Naive B cell (primary cell): ENCODE measurements around the gene RFT1. TPM values are rescaled to one million over a fixed set of nuclear protein-coding genes. Genes with fewer than 3 reads are reported as not detected.

ENCODE experiments used
- ATAC-seq, 2 donors: fragments of 150-1000 bp; cut with Tn5 transposase; 2 replicates each; pipeline ENCODE4 v1.10.0; 2021; ENCODE audit warnings: low read depth in 2 of 2, mild to moderate bottlenecking in 2 of 2, moderate library complexity in 2 of 2
- DNase-seq: peaks from one replicate; pipeline ENCODE4 v3.0.0; 2022
- H3K27ac Mint-ChIP-seq, 6 donors: one replicate each; pipeline ENCODE4 v1.8.0; 2020 to 2022; ENCODE audit warnings: mild to moderate bottlenecking in 6 of 6, mixed read lengths in 6 of 6, moderate library complexity in 5 of 6, inconsistent platforms in 2 of 6
- H3K27me3 Mint-ChIP-seq, 3 donors: one replicate each; pipeline ENCODE4 v1.8.0; 2021 to 2022; ENCODE audit warnings: mixed read lengths in 3 of 3, mild to moderate bottlenecking in 1 of 3
- H3K36me3 Mint-ChIP-seq, 2 donors: one replicate each; pipeline ENCODE4 v1.8.0; 2020 to 2022; ENCODE audit warnings: mixed read lengths in 2 of 2, inconsistent platforms in 1 of 2, mild to moderate bottlenecking in 1 of 2
- H3K4me1 Mint-ChIP-seq, 3 donors: one replicate each; pipeline ENCODE4 v1.8.0; 2020 to 2022; ENCODE audit warnings: mixed read lengths in 3 of 3, inconsistent platforms in 1 of 3, mild to moderate bottlenecking in 1 of 3, moderate library complexity in 1 of 3
- H3K4me3 Mint-ChIP-seq, 8 donors: one replicate each; pipeline ENCODE4 v1.8.0; 2020 to 2022; ENCODE audit warnings: mild to moderate bottlenecking in 8 of 8, mixed read lengths in 8 of 8, moderate library complexity in 8 of 8, inconsistent platforms in 2 of 8
- H3K9me3 Mint-ChIP-seq, 7 donors: one replicate each; pipeline ENCODE4 v1.8.0; 2020 to 2022; ENCODE audit warnings: mixed read lengths in 7 of 7, mild to moderate bottlenecking in 5 of 7, inconsistent platforms in 2 of 7, moderate library complexity in 1 of 7
- polyA plus RNA-seq, 6 donors: library from polyadenylated mRNA; unstranded; fragments of 300-500 nt; fragmentation: Illumina TruSeq; gene quantifications; one replicate each; pipeline ENCODE4 v1.2.3, GENCODE V29; 2021; ENCODE audit warnings: low read depth in 6 of 6

Gene RFT1
- polyA plus RNA-seq, 6 donors from 2014 or later, result 16.9 to 26.7 (median 22.5) TPM

- Mint-ChIP-seq H3K36me3 (peaks cover 29 to 38% of the 10 kb centered on the region in 2 donors), H3K27ac (no peak overlapping the region)
- no peak for ATAC-seq
These were observed 7.8 kb downstream of the RFT1 start for GRCh38 chr3:53122255-53122932.

GRCh38 chr3:53120336-53120735, 9.9 kb downstream of the RFT1 start:
- no peak for DNase-seq
- H3K27me3 Mint-ChIP-seq, result no peaks in the 10 kb centered on the region
- H3K27ac Mint-ChIP-seq, result no peak overlapping the region
- no peaks in the 10 kb centered on the region for H3K9me3 Mint-ChIP-seq
- peaks cover 0 to 7% (median 0%) of the 10 kb centered on the region in 3 donors for H3K4me1 Mint-ChIP-seq
- no peak overlapping the region for H3K4me3 Mint-ChIP-seq
- ATAC-seq, result no peak
- H3K36me3 Mint-ChIP-seq, result peaks cover 29 to 38% of the 10 kb centered on the region in 2 donors

More at GRCh38 chr3:53122255-53122932, 7.8 kb downstream of the RFT1 start:
- no peaks in the 10 kb centered on the region for H3K9me3 Mint-ChIP-seq
- H3K4me1 Mint-ChIP-seq, result peaks cover 0 to 10% (median 0%) of the 10 kb centered on the region in 3 donors
- no peak overlapping the region for H3K4me3 Mint-ChIP-seq
- H3K27me3 Mint-ChIP-seq, result no peaks in the 10 kb centered on the region
- no peak for DNase-seq

GRCh38 chr3:53116956-53117355, 13.3 kb downstream of the RFT1 start:
- Mint-ChIP-seq H3K36me3 (peaks cover 15 to 20% of the 10 kb centered on the region in 2 donors), H3K4me3 (no peak overlapping the region), H3K4me1 (peaks cover 0 to 4% (median 0%) of the 10 kb centered on the region in 3 donors), H3K27me3 (no peaks in the 10 kb centered on the region), H3K27ac (no peak overlapping the region), H3K9me3 (no peaks in the 10 kb centered on the region)
- DNase-seq (no peak), ATAC-seq (no peak)

- no peak for DNase-seq
- no peak overlapping the region for H3K4me3 Mint-ChIP-seq
- no peaks in the 10 kb centered on the region for H3K4me1 Mint-ChIP-seq
- no peak for ATAC-seq
- no peak overlapping the region for H3K27ac Mint-ChIP-seq
- H3K27me3 Mint-ChIP-seq, result no peaks in the 10 kb centered on the region
- peaks cover 10 to 12% of the 10 kb centered on the region in 2 donors for H3K36me3 Mint-ChIP-seq
- no peaks in the 10 kb centered on the region for H3K9me3 Mint-ChIP-seq
These were observed 15.7 kb downstream of the RFT1 start for GRCh38 chr3:53114412-53115074.

GRCh38 chr3:53114011-53114400, 16.2 kb downstream of the RFT1 start:
- H3K9me3 Mint-ChIP-seq, result no peaks in the 10 kb centered on the region
- peak; percentile 76 to 91 for ATAC-seq
- H3K36me3 Mint-ChIP-seq, result peaks cover 10 to 12% of the 10 kb centered on the region in 2 donors
- no peaks in the 10 kb centered on the region for H3K27me3 Mint-ChIP-seq
- DNase-seq, result peak; percentile 73
- H3K4me3 Mint-ChIP-seq, result no peak overlapping the region
- no peaks in the 10 kb centered on the region for H3K4me1 Mint-ChIP-seq
- H3K27ac Mint-ChIP-seq, result no peak overlapping the region

- H3K9me3 Mint-ChIP-seq, result no peaks in the 10 kb centered on the region
- H3K36me3 Mint-ChIP-seq, result peaks cover 8 to 9% of the 10 kb centered on the region in 2 donors
- H3K4me1 Mint-ChIP-seq, result no peaks in the 10 kb centered on the region
- DNase-seq (no peak), ATAC-seq (peak in 1 of 2 donors; percentile 7)
- no peak overlapping the region for H3K4me3 Mint-ChIP-seq
- no peak overlapping the region for H3K27ac Mint-ChIP-seq
- no peaks in the 10 kb centered on the region for H3K27me3 Mint-ChIP-seq
These were observed 16.8 kb downstream of the RFT1 start for GRCh38 chr3:53113293-53114010.

GRCh38 chr3:53111822-53112221, 18.4 kb downstream of the RFT1 start:
- Mint-ChIP-seq H3K4me1 (no peaks in the 10 kb centered on the region), H3K27ac (peak overlapping the region in 3 of 6 donors; percentile 10 to 82 (median 56)), H3K4me3 (no peak overlapping the region), H3K27me3 (no peaks in the 10 kb centered on the region), H3K9me3 (no peaks in the 10 kb centered on the region), H3K36me3 (peaks cover 0 to 4% of the 10 kb centered on the region in 2 donors)
- no peak for ATAC-seq
- DNase-seq, result no peak

- DNase-seq (no peak), ATAC-seq (no peak)
- Mint-ChIP-seq H3K9me3 (no peaks in the 10 kb centered on the region), H3K27me3 (no peaks in the 10 kb centered on the region), H3K36me3 (peaks cover 0 to 4% of the 10 kb centered on the region in 2 donors), H3K4me3 (no peak overlapping the region), H3K27ac (peak overlapping the region in 1 of 6 donors; percentile 74), H3K4me1 (no peaks in the 10 kb centered on the region)
These were observed 20.1 kb downstream of the RFT1 start for GRCh38 chr3:53109891-53110771.

GRCh38 chr3:53109190-53109589, 21.0 kb downstream of the RFT1 start:
- no peaks in the 10 kb centered on the region for H3K9me3 Mint-ChIP-seq
- no peak overlapping the region for H3K4me3 Mint-ChIP-seq
- no peaks in the 10 kb centered on the region for H3K4me1 Mint-ChIP-seq
- peaks cover 0 to 5% of the 10 kb centered on the region in 2 donors for H3K36me3 Mint-ChIP-seq
- ATAC-seq (no peak), DNase-seq (no peak)
- H3K27me3 Mint-ChIP-seq, result no peaks in the 10 kb centered on the region
- no peak overlapping the region for H3K27ac Mint-ChIP-seq

GRCh38 chr3:53104762-53105161, 25.5 kb downstream of the RFT1 start:
- Mint-ChIP-seq H3K4me3 (no peak overlapping the region), H3K27me3 (no peaks in the 10 kb centered on the region), H3K36me3 (peaks cover 11 to 16% of the 10 kb centered on the region in 2 donors), H3K4me1 (peaks cover 0 to 10% (median 7%) of the 10 kb centered on the region in 3 donors), H3K27ac (no peak overlapping the region), H3K9me3 (no peaks in the 10 kb centered on the region)
- ATAC-seq (no peak), DNase-seq (no peak)

- no peak overlapping the region for H3K4me3 Mint-ChIP-seq
- ATAC-seq (no peak), DNase-seq (no peak)
- H3K27me3 Mint-ChIP-seq, result no peaks in the 10 kb centered on the region
- peaks cover 11 to 16% of the 10 kb centered on the region in 2 donors for H3K36me3 Mint-ChIP-seq
- no peaks in the 10 kb centered on the region for H3K9me3 Mint-ChIP-seq
- peak overlapping the region in 1 of 6 donors; percentile 60 for H3K27ac Mint-ChIP-seq
- peaks cover 0 to 10% (median 7%) of the 10 kb centered on the region in 3 donors for H3K4me1 Mint-ChIP-seq
These were observed 26.6 kb downstream of the RFT1 start for GRCh38 chr3:53103397-53104296.

GRCh38 chr3:53102601-53103147, 27.6 kb downstream of the RFT1 start:
- peaks cover 0 to 10% (median 7%) of the 10 kb centered on the region in 3 donors for H3K4me1 Mint-ChIP-seq
- peaks cover 11 to 16% of the 10 kb centered on the region in 2 donors for H3K36me3 Mint-ChIP-seq
- ATAC-seq (peak in 1 of 2 donors; percentile 50), DNase-seq (no peak)
- H3K9me3 Mint-ChIP-seq, result no peaks in the 10 kb centered on the region
- H3K27ac Mint-ChIP-seq, result peak overlapping the region in 4 of 6 donors; percentile 19 to 82 (median 40)
- no peaks in the 10 kb centered on the region for H3K27me3 Mint-ChIP-seq
- H3K4me3 Mint-ChIP-seq, result no peak overlapping the region
